GM12878 (cell line): Measurements from ENCODE around the gene SGCD. TPM values are rescaled to one million over a fixed set of nuclear protein-coding genes. Genes with fewer than 3 reads are reported as not detected.

ENCODE experiments used
- ATAC-seq: fragments of 200-7000 bp; cut with Tn5 transposase; 3 replicates; pipeline ENCODE4 v1.9.1; 2020; ENCODE audit warnings: mild to moderate bottlenecking, moderate library complexity
- BruUV-seq: library from RNA; stranded (reverse); fragments of 400-500 nt; replicated peaks from 2 replicates; lab custom pipeline; 2021; lab: Mats Ljungman, UMichigan
- CTCF ChIA-PET: fragments of 300-600 bp; sonication (Branson Sonifier 250); formaldehyde crosslinking; extraction: SDS; loops from one replicate; lab custom pipeline; 2021; ENCODE audit warnings: inconsistent platforms; lab: Yijun Ruan, JAX
- POLR2A ChIA-PET: fragments of 350-600 bp; formaldehyde crosslinking; extraction: SDS; loops from one replicate; lab custom pipeline; 2021; ENCODE audit warnings: inconsistent platforms; lab: Charles Lee
- RAD21 ChIA-PET: fragments of 300-600 bp; sonication (Branson Sonifier 250); formaldehyde crosslinking; loops from one replicate; lab custom pipeline; 2023; ENCODE audit warnings: antibody characterized with exemption; ENCODE audit not compliant: unreplicated experiment; lab: Charles Lee
- SMC1A ChIA-PET: fragments of 300-600 bp; sonication (Branson Sonifier 250); formaldehyde crosslinking; loops from one replicate; lab custom pipeline; 2023; ENCODE audit not compliant: unreplicated experiment, uncharacterized antibody; lab: Charles Lee
- DNase-seq: peaks from one replicate; pipeline ENCODE4 v3.0.0-alpha.2; 2011; ENCODE audit warnings: low read depth, low spot score
- FAIRE-seq: peaks from 3 replicates; lab custom pipeline; 2011; peaks lifted over from hg19 to GRCh38; lab: Jason Lieb, UNC
- H2AFZ ChIP-seq: 2 replicates; pipeline ENCODE4 v1.6.0; 2011; ENCODE audit warnings: low read depth, low read length, control low read depth; ENCODE audit not compliant: control insufficient read depth
- H3K27ac ChIP-seq: 2 replicates; pipeline ENCODE4 v1.5.1; 2011; ENCODE audit warnings: control low read depth; ENCODE audit not compliant: control insufficient read depth, insufficient read depth
- H3K27me3 ChIP-seq, 2 experiments: replicated peaks in 1 of 2; 2 replicates each; pipeline versions ENCODE4 v1.6.0 to v1.6.1; 2011; ENCODE audit warnings: low read length in 1 of 2; ENCODE audit not compliant: control insufficient read depth in 2 of 2, insufficient read depth in 2 of 2
- H3K36me3 ChIP-seq, 2 experiments: 2 replicates each; pipeline ENCODE4 v1.5.1; 2011; ENCODE audit warnings: low read length in 1 of 2; ENCODE audit not compliant: control insufficient read depth in 2 of 2, insufficient read depth in 2 of 2
- H3K4me1 ChIP-seq: 2 replicates; pipeline ENCODE4 v1.6.1; 2011; ENCODE audit warnings: mild to moderate bottlenecking, low read length, moderate library complexity, mixed read lengths; ENCODE audit not compliant: control insufficient read depth, insufficient read depth
- H3K4me2 ChIP-seq: 2 replicates; pipeline ENCODE4 v1.6.0; 2011; ENCODE audit warnings: control low read depth; ENCODE audit not compliant: control insufficient read depth, insufficient read depth
- H3K4me3 ChIP-seq: fragments of 200-600 bp; sonication (generic); 2 replicates; pipeline ENCODE4 v1.5.1; 2016
- H3K79me2 ChIP-seq: 2 replicates; pipeline ENCODE4 v1.6.0; 2011; ENCODE audit warnings: low read length; ENCODE audit not compliant: control insufficient read depth, insufficient read depth
- H3K9ac ChIP-seq: 2 replicates; pipeline ENCODE4 v1.8.0; 2011; ENCODE audit warnings: low read length, control low read depth, mixed read lengths; ENCODE audit not compliant: control insufficient read depth, insufficient read depth
- H3K9me3 ChIP-seq: replicated peaks from 3 replicates; pipeline ENCODE4 v1.5.1; 2011; ENCODE audit warnings: mild to moderate bottlenecking, low read length; ENCODE audit not compliant: control insufficient read depth, insufficient read depth
- H4K20me1 ChIP-seq: 2 replicates; pipeline ENCODE4 v1.6.0; 2011; ENCODE audit not compliant: control insufficient read depth, insufficient read depth
- BRCA1 ChIP-seq: IDR thresholded peaks from 2 replicates; pipeline ENCODE4 v1.6.1; 2011; ENCODE audit warnings: low read depth, low read length, improper control_type of control experiment
- CBX3 ChIP-seq: fragments of 200-600 bp; sonication (generic); IDR thresholded peaks from 2 replicates; pipeline ENCODE4 v1.6.1; 2016; ENCODE audit warnings: low read depth, borderline replicate concordance
- EP300 ChIP-seq, 2 experiments: fragments of 150-350 bp in 1 of 2; IDR thresholded peaks; 2 replicates each; pipeline ENCODE4 v1.6.1; 2011 to 2012; ENCODE audit warnings: low read depth in 2 of 2, low read length in 2 of 2, borderline replicate concordance in 1 of 2, improper control_type of control experiment in 1 of 2, inconsistent platforms in 1 of 2; ENCODE audit not compliant: control insufficient read depth in 1 of 2
- IRF4 ChIP-seq: IDR thresholded peaks from 2 replicates; pipeline ENCODE4 v1.6.1; 2011; ENCODE audit warnings: low read depth, low read length
- MAX ChIP-seq: IDR thresholded peaks from 2 replicates; pipeline ENCODE4 v1.6.1; 2012; ENCODE audit warnings: low read depth, low read length, improper control_type of control experiment
- RB1 ChIP-seq: fragments of 450-650 bp; formaldehyde crosslinking; IDR thresholded peaks from 2 replicates; pipeline ENCODE4 v1.6.1; 2017; ENCODE audit warnings: mild to moderate bottlenecking, borderline replicate concordance
- ZBTB40 ChIP-seq: fragments of 450-650 bp; IDR thresholded peaks from 2 replicates; pipeline ENCODE4 v1.6.1; 2016; ENCODE audit warnings: mild to moderate bottlenecking, moderate library complexity, borderline replicate concordance
- ZNF687 ChIP-seq: fragments of 450-650 bp; IDR thresholded peaks from 2 replicates; pipeline ENCODE4 v1.6.1; 2017; ENCODE audit warnings: mild to moderate bottlenecking, moderate library complexity
- WGBS: methylation state at CpG from one replicate; pipeline ENCODE4 v1.1.6; 2016; ENCODE audit warnings: low lambda C conversion rate; ENCODE audit not compliant: insufficient replicate concordance, insufficient coverage; ENCODE audit errors: missing lambda C conversion rate; 5-methylcytosine and 5-hydroxymethylcytosine counted together
- in situ Hi-C: fragments of 300-500 bp; cut with MboI; formaldehyde crosslinking; loops from 9 replicates; pipeline ENCODE4 v1.14.3; 2018; ENCODE audit warnings: mixed read lengths
- intact Hi-C: fragments of 100-400 bp; cut with micrococcal nuclease; formaldehyde crosslinking; loops from one replicate; pipeline ENCODE4 v1.14.2; 2022; ENCODE audit not compliant: unreplicated experiment
- polyA plus RNA-seq, 11 experiments: library from polyadenylated mRNA; depleted of rRNA in 4 of 11; unstranded in 6 of 11; stranded (reverse) in 5 of 11; fragments of >200 nt; fragmentation: Nextera tagmentation in 4 of 11; fragmentation: Illumina TruSeq in 1 of 11; extraction: Ambion mirVana in 4 of 11; extraction: Trizol in 1 of 11; gene quantifications; 1 replicate in 1 of 11; 2 replicates in 10 of 11; pipeline versions ENCODE4 v1.2.1 to v1.2.3, GENCODE V29; 2011 to 2016; ENCODE audit warnings: inconsistent platforms in 2 of 11, missing spikeins in 2 of 11, low read depth in 1 of 11
- total RNA-seq, 4 experiments: library from RNA; depleted of rRNA in 3 of 4; stranded (reverse); fragments of >200 nt in 3 of 4; fragmentation: Illumina TruSeq in 1 of 4; extraction: Trizol in 1 of 4; gene quantifications; 2 replicates each; pipeline versions ENCODE4 v1.2.1 to v1.2.3, GENCODE V29; 2013 to 2021

The SGCD gene
- total and polyA plus RNA-seq, 10 of the 15 experiments (the other 5 are each of a cell fraction or from before 2014, with no cell fraction given): 0.06 TPM; not detected in 9

- no peak for TF ChIP-seq ZNF687
Measured at GRCh38 chr5:156476158-156476551, 149.2 kb downstream of the SGCD start (continued).

GRCh38 chr5:156476678-156477077, 149.7 kb downstream of the SGCD start:
- RAD21 ChIA-PET: no interaction called here
- DNase-seq: no peak
- H3K4me2 ChIP-seq: no peak overlapping the region
- FAIRE-seq: no peak
- POLR2A ChIA-PET: no interaction called here
- SMC1A ChIA-PET: interaction anchor here (0.6 kb wide), 1 partner anchor 156 kb away, joined by 3 read pairs; no protein-coding TSS in a partner anchor
- H2AFZ ChIP-seq: no peak overlapping the region
- no peaks in the 10 kb centered on the region for H3K36me3 ChIP-seq
- BruUV-seq: no TSS peak
- no peaks in the 10 kb centered on the region for H3K4me1 ChIP-seq
- H4K20me1 ChIP-seq: no peaks in the 10 kb centered on the region
- intact Hi-C loops (no loop called here), in situ Hi-C loops (no loop called here)
- 58% methylated on average over 2 of the region's 2 CpGs for WGBS
- H3K27ac ChIP-seq: no peak overlapping the region
- H3K9me3 ChIP-seq: no peaks in the 10 kb centered on the region
- H3K9ac ChIP-seq: no peak overlapping the region
- H3K4me3 ChIP-seq: no peak overlapping the region
- CTCF ChIA-PET: interaction anchor here (0.6 kb wide), 1 partner anchor 413 kb away, joined by 3 read pairs; no protein-coding TSS in a partner anchor
- no peak for ATAC-seq
- no peaks in the 10 kb centered on the region for H3K27me3 ChIP-seq
- no peaks in the 10 kb centered on the region for H3K79me2 ChIP-seq
- TF ChIP-seq RB1 (no peak), IRF4 (no peak), EP300 (IDR thresholded peaks at IDR 0.05; ENCODE audit: borderline replicate concordance in 1 of 2, control insufficient read depth in 1 of 2, low read depth in 2 of 2, low read length in 2 of 2) (no peak), CBX3 (no peak), ZBTB40 (no peak), BRCA1 (no peak), ZNF687 (no peak), MAX (no peak)
